GM12878 (cell line): ENCODE results near the gene ENOX1. TPM values are rescaled to one million over a fixed set of nuclear protein-coding genes. Genes with fewer than 3 reads are reported as not detected.

ENCODE experiments used
- ATAC-seq: fragments of 200-7000 bp; cut with Tn5 transposase; 3 replicates; pipeline ENCODE4 v1.9.1; 2020; ENCODE audit warnings: mild to moderate bottlenecking, moderate library complexity
- BruUV-seq: library from RNA; stranded (reverse); fragments of 400-500 nt; replicated peaks from 2 replicates; lab custom pipeline; 2021; lab: Mats Ljungman, UMichigan
- CTCF ChIA-PET: fragments of 300-600 bp; sonication (Branson Sonifier 250); formaldehyde crosslinking; extraction: SDS; loops from one replicate; lab custom pipeline; 2021; ENCODE audit warnings: inconsistent platforms; lab: Yijun Ruan, JAX
- POLR2A ChIA-PET: fragments of 350-600 bp; formaldehyde crosslinking; extraction: SDS; loops from one replicate; lab custom pipeline; 2021; ENCODE audit warnings: inconsistent platforms; lab: Charles Lee
- RAD21 ChIA-PET: fragments of 300-600 bp; sonication (Branson Sonifier 250); formaldehyde crosslinking; loops from one replicate; lab custom pipeline; 2023; ENCODE audit warnings: antibody characterized with exemption; ENCODE audit not compliant: unreplicated experiment; lab: Charles Lee
- SMC1A ChIA-PET: fragments of 300-600 bp; sonication (Branson Sonifier 250); formaldehyde crosslinking; loops from one replicate; lab custom pipeline; 2023; ENCODE audit not compliant: unreplicated experiment, uncharacterized antibody; lab: Charles Lee
- DNase-seq: peaks from one replicate; pipeline ENCODE4 v3.0.0-alpha.2; 2011; ENCODE audit warnings: low read depth, low spot score
- FAIRE-seq: peaks from 3 replicates; lab custom pipeline; 2011; peaks lifted over from hg19 to GRCh38; lab: Jason Lieb, UNC
- H2AFZ ChIP-seq: 2 replicates; pipeline ENCODE4 v1.6.0; 2011; ENCODE audit warnings: low read depth, low read length, control low read depth; ENCODE audit not compliant: control insufficient read depth
- H3K27ac ChIP-seq: 2 replicates; pipeline ENCODE4 v1.5.1; 2011; ENCODE audit warnings: control low read depth; ENCODE audit not compliant: control insufficient read depth, insufficient read depth
- H3K27me3 ChIP-seq, 2 experiments: replicated peaks in 1 of 2; 2 replicates each; pipeline versions ENCODE4 v1.6.0 to v1.6.1; 2011; ENCODE audit warnings: low read length in 1 of 2; ENCODE audit not compliant: control insufficient read depth in 2 of 2, insufficient read depth in 2 of 2
- H3K36me3 ChIP-seq, 2 experiments: 2 replicates each; pipeline ENCODE4 v1.5.1; 2011; ENCODE audit warnings: low read length in 1 of 2; ENCODE audit not compliant: control insufficient read depth in 2 of 2, insufficient read depth in 2 of 2
- H3K4me1 ChIP-seq: 2 replicates; pipeline ENCODE4 v1.6.1; 2011; ENCODE audit warnings: mild to moderate bottlenecking, low read length, moderate library complexity, mixed read lengths; ENCODE audit not compliant: control insufficient read depth, insufficient read depth
- H3K4me2 ChIP-seq: 2 replicates; pipeline ENCODE4 v1.6.0; 2011; ENCODE audit warnings: control low read depth; ENCODE audit not compliant: control insufficient read depth, insufficient read depth
- H3K4me3 ChIP-seq: fragments of 200-600 bp; sonication (generic); 2 replicates; pipeline ENCODE4 v1.5.1; 2016
- H3K79me2 ChIP-seq: 2 replicates; pipeline ENCODE4 v1.6.0; 2011; ENCODE audit warnings: low read length; ENCODE audit not compliant: control insufficient read depth, insufficient read depth
- H3K9ac ChIP-seq: 2 replicates; pipeline ENCODE4 v1.8.0; 2011; ENCODE audit warnings: low read length, control low read depth, mixed read lengths; ENCODE audit not compliant: control insufficient read depth, insufficient read depth
- H3K9me3 ChIP-seq: replicated peaks from 3 replicates; pipeline ENCODE4 v1.5.1; 2011; ENCODE audit warnings: mild to moderate bottlenecking, low read length; ENCODE audit not compliant: control insufficient read depth, insufficient read depth
- H4K20me1 ChIP-seq: 2 replicates; pipeline ENCODE4 v1.6.0; 2011; ENCODE audit not compliant: control insufficient read depth, insufficient read depth
- CEBPB ChIP-seq, 2 experiments: fragments of 150-350 bp in 1 of 2; IDR thresholded peaks; 2 replicates each; pipeline ENCODE4 v1.6.1; 2012 to 2014; ENCODE audit warnings: low read depth in 2 of 2, low read length in 2 of 2, borderline replicate concordance in 1 of 2, inconsistent platforms in 1 of 2
- CREM ChIP-seq: IDR thresholded peaks from 2 replicates; pipeline ENCODE4 v1.6.1; 2014; ENCODE audit warnings: antibody characterized with exemption, low read depth
- CUX1 ChIP-seq: IDR thresholded peaks from 2 replicates; pipeline ENCODE4 v1.6.1; 2012; ENCODE audit warnings: improper control_type of control experiment, low read depth, low read length; ENCODE audit not compliant: insufficient replicate concordance
- ESRRA ChIP-seq: IDR thresholded peaks from 2 replicates; pipeline ENCODE4 v1.6.1; 2012; ENCODE audit warnings: mild to moderate bottlenecking, low read length, improper control_type of control experiment
- HDGF ChIP-seq: fragments of 450-650 bp; IDR thresholded peaks from 2 replicates; pipeline ENCODE4 v1.6.1; 2016; ENCODE audit warnings: antibody characterized with exemption
- KAT2A ChIP-seq: conservative IDR thresholded peaks from 2 replicates; pipeline ENCODE4 v1.6.1; 2011; ENCODE audit warnings: low read depth, low read length; ENCODE audit not compliant: control insufficient read depth
- MAX ChIP-seq: IDR thresholded peaks from 2 replicates; pipeline ENCODE4 v1.6.1; 2012; ENCODE audit warnings: low read depth, low read length, improper control_type of control experiment
- NR2C2 ChIP-seq: IDR thresholded peaks from 2 replicates; pipeline ENCODE4 v1.6.1; 2011; ENCODE audit warnings: borderline replicate concordance, low read depth; ENCODE audit not compliant: control insufficient read depth, insufficient read length
- NR2F1 ChIP-seq: fragments of 450-650 bp; conservative IDR thresholded peaks from 2 replicates; pipeline ENCODE4 v1.6.1; 2017; ENCODE audit warnings: mild to moderate bottlenecking
- RUNX3 ChIP-seq: IDR thresholded peaks from 2 replicates; pipeline ENCODE4 v1.6.1; 2012; ENCODE audit warnings: low read length, inconsistent platforms
- SMAD1 ChIP-seq: fragments of 450-650 bp; IDR thresholded peaks from 2 replicates; pipeline ENCODE4 v1.6.1; 2018; ENCODE audit warnings: mild to moderate bottlenecking, low read depth; ENCODE audit not compliant: partially characterized antibody
- SMAD5 ChIP-seq: IDR thresholded peaks from 2 replicates; pipeline ENCODE4 v1.6.1; 2016; ENCODE audit warnings: antibody characterized with exemption, low read depth
- SP1 ChIP-seq: IDR thresholded peaks from one replicate; pipeline ENCODE4 v1.6.1; 2011; ENCODE audit warnings: low read depth, low read length
- SRF ChIP-seq, 2 experiments: IDR thresholded peaks; 2 replicates each; pipeline ENCODE4 v1.6.1; 2011; ENCODE audit warnings: low read depth in 2 of 2, low read length in 2 of 2, mild to moderate bottlenecking in 1 of 2, moderate library complexity in 1 of 2
- TARDBP ChIP-seq: IDR thresholded peaks from 2 replicates; pipeline ENCODE4 v1.6.1; 2016; ENCODE audit warnings: borderline replicate concordance
- TBL1XR1 ChIP-seq: IDR thresholded peaks from 2 replicates; pipeline ENCODE4 v1.6.1; 2012; ENCODE audit warnings: low read depth, low read length, improper control_type of control experiment
- TCF12 ChIP-seq: IDR thresholded peaks from 2 replicates; pipeline ENCODE4 v1.6.1; 2011; ENCODE audit warnings: low read depth, mild to moderate bottlenecking, low read length
- WGBS: methylation state at CpG from one replicate; pipeline ENCODE4 v1.1.6; 2016; ENCODE audit warnings: low lambda C conversion rate; ENCODE audit not compliant: insufficient replicate concordance, insufficient coverage; ENCODE audit errors: missing lambda C conversion rate; 5-methylcytosine and 5-hydroxymethylcytosine counted together
- in situ Hi-C: fragments of 300-500 bp; cut with MboI; formaldehyde crosslinking; loops from 9 replicates; pipeline ENCODE4 v1.14.3; 2018; ENCODE audit warnings: mixed read lengths
- intact Hi-C: fragments of 100-400 bp; cut with micrococcal nuclease; formaldehyde crosslinking; loops from one replicate; pipeline ENCODE4 v1.14.2; 2022; ENCODE audit not compliant: unreplicated experiment
- polyA plus RNA-seq, 11 experiments: library from polyadenylated mRNA; depleted of rRNA in 4 of 11; unstranded in 6 of 11; stranded (reverse) in 5 of 11; fragments of >200 nt; fragmentation: Nextera tagmentation in 4 of 11; fragmentation: Illumina TruSeq in 1 of 11; extraction: Ambion mirVana in 4 of 11; extraction: Trizol in 1 of 11; gene quantifications; 1 replicate in 1 of 11; 2 replicates in 10 of 11; pipeline versions ENCODE4 v1.2.1 to v1.2.3, GENCODE V29; 2011 to 2016; ENCODE audit warnings: inconsistent platforms in 2 of 11, missing spikeins in 2 of 11, low read depth in 1 of 11
- total RNA-seq, 4 experiments: library from RNA; depleted of rRNA in 3 of 4; stranded (reverse); fragments of >200 nt in 3 of 4; fragmentation: Illumina TruSeq in 1 of 4; extraction: Trizol in 1 of 4; gene quantifications; 2 replicates each; pipeline versions ENCODE4 v1.2.1 to v1.2.3, GENCODE V29; 2013 to 2021

ENOX1 gene
- total and polyA plus RNA-seq, 10 of the 15 experiments (the other 5 are each of a cell fraction or from before 2014, with no cell fraction given) = 0.11 to 0.26 (median 0.15) TPM

- no peak for TF ChIP-seq SP1
- TF ChIP-seq ESRRA = no peak
- no peak for TF ChIP-seq CEBPB (IDR thresholded peaks at IDR 0.05; ENCODE audit: borderline replicate concordance in 1 of 2, low read depth in 2 of 2, low read length in 2 of 2)
- TF ChIP-seq KAT2A = no peak
Observed at GRCh38 chr13:43293008-43293407, 493.8 kb downstream of the ENOX1 start (continued).

- WGBS = 23% methylated on average over 5 of the region's 5 CpGs
- RAD21 ChIA-PET = no interaction called here
- no peak for DNase-seq
- Histone ChIP-seq H3K36me3 (no peaks in the 10 kb centered on the region), H3K4me3 (no peak overlapping the region), H3K9me3 (no peaks in the 10 kb centered on the region), H3K79me2 (no peaks in the 10 kb centered on the region), H3K9ac (no peak overlapping the region), H3K4me2 (no peak overlapping the region), H3K27me3 (no peaks in the 10 kb centered on the region; a peak in 2 of 4 replicates), H4K20me1 (no peaks in the 10 kb centered on the region), H2AFZ (no peak overlapping the region), H3K27ac (no peak overlapping the region), H3K4me1 (no peaks in the 10 kb centered on the region)
- CTCF ChIA-PET = interaction anchor here (0.6 kb wide), 2 partner anchors 113 to 191 kb away, joined by 3 to 4 read pairs; no protein-coding TSS in a partner anchor
- no peak for FAIRE-seq
- POLR2A ChIA-PET = no interaction called here
- SMC1A ChIA-PET = interaction anchor here (1.4 to 1.5 kb wide), 2 partner anchors 11 to 15 kb away, joined by 4 read pairs; no protein-coding TSS in a partner anchor
- in situ Hi-C loops (no loop called here), intact Hi-C loops (no loop called here)
- no TSS peak for BruUV-seq
- ATAC-seq = no peak
- no peak for TF ChIP-seq RUNX3
- TF ChIP-seq TCF12 = no peak
- TF ChIP-seq HDGF = no peak
- TF ChIP-seq CREM = no peak
- TF ChIP-seq NR2F1 = no peak
- TF ChIP-seq TARDBP = no peak
- TF ChIP-seq MAX = no peak
- no peak for TF ChIP-seq SMAD1
- TF ChIP-seq SRF (IDR thresholded peaks at IDR 0.05; ENCODE audit: low read depth in 2 of 2, low read length in 2 of 2) = no peak
- no peak for TF ChIP-seq CUX1
- TF ChIP-seq NR2C2 = no peak
- TF ChIP-seq SMAD5 = no peak
- TF ChIP-seq TBL1XR1 = no peak
- TF ChIP-seq, all 136 proteins: peak for 0
Observed at GRCh38 chr13:43291287-43292060, 495.3 kb downstream of the ENOX1 start.
